ENCODE data around the gene CUTA. TPM values are rescaled to one million over a fixed set of nuclear protein-coding genes. Genes with fewer than 3 reads are reported as not detected.
"Not testable (repeated sequence)": the region's sequence is repeated elsewhere in the genome, so short reads cannot be mapped to it uniquely, and the experiment has no call there.

The CUTA gene
- total and polyA plus RNA-seq, 7 donors, result 102 to 193 (median 136) TPM

DNA sequence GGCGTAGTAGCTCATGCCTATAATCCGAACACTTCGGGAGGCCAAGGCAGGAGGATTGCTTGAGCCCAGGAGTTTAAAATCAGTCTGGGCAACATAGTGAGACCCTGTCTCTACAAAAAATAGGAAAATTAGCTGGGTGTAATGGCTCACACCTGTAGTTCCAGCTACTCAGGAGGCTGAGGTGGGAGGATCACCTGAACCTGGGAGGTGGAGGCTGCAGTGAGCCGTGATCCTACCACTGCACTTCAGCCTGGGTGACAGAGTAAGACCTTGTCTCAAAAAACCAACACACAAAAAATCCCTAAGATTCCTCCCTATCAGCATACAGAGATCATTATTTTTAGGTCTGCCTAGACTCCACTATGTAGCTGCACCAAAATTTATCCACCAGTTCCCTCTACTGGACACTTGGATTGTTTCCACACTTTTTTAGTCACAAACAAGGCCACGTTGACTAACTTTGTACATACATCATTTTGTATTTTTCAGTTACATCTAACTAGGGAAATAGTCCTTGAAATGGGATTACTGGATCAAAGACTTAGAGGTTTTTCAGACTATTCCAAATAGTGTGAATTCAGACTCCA, 10.7 kb downstream of the CUTA start:
- no peak for DNase-seq
- intact Hi-C loops (cut with DNase I), result no loop called here
- H3K27ac ChIP-seq, result no peak overlapping the region
- H3K4me1 ChIP-seq, result peaks cover 0 to 16% (median 14%) of the 10 kb centered on the region in 4 donors
- no peak for TF ChIP-seq EP300 (IDR thresholded peaks at IDR 0.05)
- TF ChIP-seq POLR2A (IDR thresholded peaks at IDR 0.05), result no peak
- TF ChIP-seq, protein P1, sequence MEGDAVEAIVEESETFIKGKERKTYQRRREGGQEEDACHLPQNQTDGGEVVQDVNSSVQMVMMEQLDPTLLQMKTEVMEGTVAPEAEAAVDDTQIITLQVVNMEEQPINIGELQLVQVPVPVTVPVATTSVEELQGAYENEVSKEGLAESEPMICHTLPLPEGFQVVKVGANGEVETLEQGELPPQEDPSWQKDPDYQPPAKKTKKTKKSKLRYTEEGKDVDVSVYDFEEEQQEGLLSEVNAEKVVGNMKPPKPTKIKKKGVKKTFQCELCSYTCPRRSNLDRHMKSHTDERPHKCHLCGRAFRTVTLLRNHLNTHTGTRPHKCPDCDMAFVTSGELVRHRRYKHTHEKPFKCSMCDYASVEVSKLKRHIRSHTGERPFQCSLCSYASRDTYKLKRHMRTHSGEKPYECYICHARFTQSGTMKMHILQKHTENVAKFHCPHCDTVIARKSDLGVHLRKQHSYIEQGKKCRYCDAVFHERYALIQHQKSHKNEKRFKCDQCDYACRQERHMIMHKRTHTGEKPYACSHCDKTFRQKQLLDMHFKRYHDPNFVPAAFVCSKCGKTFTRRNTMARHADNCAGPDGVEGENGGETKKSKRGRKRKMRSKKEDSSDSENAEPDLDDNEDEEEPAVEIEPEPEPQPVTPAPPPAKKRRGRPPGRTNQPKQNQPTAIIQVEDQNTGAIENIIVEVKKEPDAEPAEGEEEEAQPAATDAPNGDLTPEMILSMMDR (IDR thresholded peaks at IDR 0.05), result no peak
- TF ChIP-seq POLR2AphosphoS5 (IDR thresholded peaks at IDR 0.05), result no peak
- H3K36me3 ChIP-seq, result peaks cover 0 to 3% (median 1%) of the 10 kb centered on the region in 4 donors
- no peak overlapping the region for H3K4me3 ChIP-seq
- 84 to 87% methylated on average over 5 of the region's 5 CpGs for WGBS, 2 donors
- H3K27me3 ChIP-seq, result no peaks in the 10 kb centered on the region
- no peaks in the 10 kb centered on the region for H3K9me3 ChIP-seq

DNA sequence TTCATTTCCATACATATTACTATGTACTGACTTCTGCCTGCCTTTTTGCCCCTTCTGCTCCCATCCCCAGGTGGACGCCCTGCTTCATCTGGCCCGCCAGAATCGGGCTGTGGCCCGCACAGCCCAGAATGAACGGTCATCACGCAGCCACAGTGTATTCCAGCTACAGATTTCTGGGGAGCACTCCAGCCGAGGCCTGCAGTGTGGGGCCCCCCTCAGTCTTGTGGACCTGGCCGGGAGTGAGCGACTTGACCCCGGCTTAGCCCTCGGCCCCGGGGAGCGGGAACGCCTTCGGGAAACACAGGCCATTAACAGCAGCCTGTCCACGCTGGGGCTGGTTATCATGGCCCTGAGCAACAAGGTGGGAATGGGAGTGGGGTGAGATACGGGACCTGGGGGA, 11.8 kb downstream of the CUTA start:
- Histone ChIP-seq H3K4me1 (peaks cover 0 to 6% (median 4%) of the 10 kb centered on the region in 4 donors), H3K9me3 (no peaks in the 10 kb centered on the region), H3K4me3 (no peak overlapping the region), H3K27ac (no peak overlapping the region), H3K27me3 (no peaks in the 10 kb centered on the region), H3K36me3 (no peaks in the 10 kb centered on the region)
- intact Hi-C loops (cut with DNase I), result no loop called here
- no peak for DNase-seq
- 97 to 98% methylated on average over 17 of the region's 17 CpGs for WGBS, 2 donors
- TF ChIP-seq POLR2AphosphoS5 (IDR thresholded peaks at IDR 0.05) (no peak), POLR2A (IDR thresholded peaks at IDR 0.05) (no peak), EP300 (IDR thresholded peaks at IDR 0.05) (no peak)
- TF ChIP-seq, protein P1 (IDR thresholded peaks at IDR 0.05), result no peak

DNA sequence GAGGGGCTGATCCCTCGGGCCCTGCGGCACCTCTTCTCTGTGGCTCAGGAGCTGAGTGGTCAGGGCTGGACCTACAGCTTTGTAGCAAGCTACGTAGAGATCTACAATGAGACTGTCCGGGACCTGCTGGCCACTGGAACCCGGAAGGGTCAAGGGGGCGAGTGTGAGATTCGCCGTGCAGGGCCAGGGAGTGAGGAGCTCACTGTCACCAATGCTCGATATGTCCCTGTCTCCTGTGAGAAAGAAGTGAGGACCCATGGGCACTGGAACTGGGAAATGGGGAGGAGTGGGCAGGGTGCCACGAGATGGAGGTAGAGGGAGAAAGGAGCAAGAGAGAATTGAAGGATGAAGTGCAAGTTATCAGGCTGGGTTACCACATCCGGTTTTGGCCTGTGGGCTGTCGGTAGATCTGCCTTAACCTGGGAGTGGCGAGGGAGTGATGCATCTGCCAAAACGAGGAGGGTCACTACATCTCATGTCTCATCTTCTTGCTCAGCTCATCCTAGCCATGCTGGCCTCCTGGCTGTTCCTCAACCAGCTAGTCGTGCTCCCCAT, 12.4 kb downstream of the CUTA start:
- H3K36me3 ChIP-seq, result no peaks in the 10 kb centered on the region
- H3K4me3 ChIP-seq, result no peak overlapping the region
- H3K27ac ChIP-seq, result no peak overlapping the region
- no peak for TF ChIP-seq POLR2A (IDR thresholded peaks at IDR 0.05)
- no peak for TF ChIP-seq EP300 (IDR thresholded peaks at IDR 0.05)
- TF ChIP-seq, protein P1 (IDR thresholded peaks at IDR 0.05), result no peak
- no peak for TF ChIP-seq POLR2AphosphoS5 (IDR thresholded peaks at IDR 0.05)
- H3K9me3 ChIP-seq, result no peaks in the 10 kb centered on the region
- no peaks in the 10 kb centered on the region for H3K27me3 ChIP-seq
- no peak for DNase-seq
- intact Hi-C loops (cut with DNase I), result no loop called here
- peaks cover 0 to 6% (median 4%) of the 10 kb centered on the region in 4 donors for H3K4me1 ChIP-seq
- WGBS, 2 donors, result 96% methylated on average over 15 of the region's 15 CpGs

DNA sequence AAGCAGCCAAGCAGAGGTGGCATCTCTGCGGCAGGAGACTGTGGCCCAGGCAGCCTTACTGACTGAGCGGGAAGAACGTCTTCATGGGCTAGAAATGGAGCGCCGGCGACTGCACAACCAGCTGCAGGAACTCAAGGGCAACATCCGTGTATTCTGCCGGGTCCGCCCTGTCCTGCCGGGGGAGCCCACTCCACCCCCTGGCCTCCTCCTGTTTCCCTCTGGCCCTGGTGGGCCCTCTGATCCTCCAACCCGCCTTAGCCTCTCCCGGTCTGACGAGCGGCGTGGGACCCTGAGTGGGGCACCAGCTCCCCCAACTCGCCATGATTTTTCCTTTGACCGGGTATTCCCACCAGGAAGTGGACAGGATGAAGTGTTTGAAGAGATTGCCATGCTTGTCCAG, 13.0 kb downstream of the CUTA start:
- TF ChIP-seq POLR2A (IDR thresholded peaks at IDR 0.05), result no peak
- TF ChIP-seq, protein P1 (IDR thresholded peaks at IDR 0.05), result no peak
- TF ChIP-seq POLR2AphosphoS5 (IDR thresholded peaks at IDR 0.05), result no peak
- TF ChIP-seq EP300 (IDR thresholded peaks at IDR 0.05), result no peak
- intact Hi-C loops (cut with DNase I), result no loop called here
- no peak overlapping the region for H3K27ac ChIP-seq
- 94 to 96% methylated on average over 17 of the region's 17 CpGs for WGBS, 2 donors
- no peak overlapping the region for H3K4me3 ChIP-seq
- H3K4me1 ChIP-seq, result peaks cover 0 to 6% (median 4%) of the 10 kb centered on the region in 4 donors
- H3K36me3 ChIP-seq, result no peaks in the 10 kb centered on the region
- H3K27me3 ChIP-seq, result no peaks in the 10 kb centered on the region
- no peak for DNase-seq
- no peaks in the 10 kb centered on the region for H3K9me3 ChIP-seq

DNA sequence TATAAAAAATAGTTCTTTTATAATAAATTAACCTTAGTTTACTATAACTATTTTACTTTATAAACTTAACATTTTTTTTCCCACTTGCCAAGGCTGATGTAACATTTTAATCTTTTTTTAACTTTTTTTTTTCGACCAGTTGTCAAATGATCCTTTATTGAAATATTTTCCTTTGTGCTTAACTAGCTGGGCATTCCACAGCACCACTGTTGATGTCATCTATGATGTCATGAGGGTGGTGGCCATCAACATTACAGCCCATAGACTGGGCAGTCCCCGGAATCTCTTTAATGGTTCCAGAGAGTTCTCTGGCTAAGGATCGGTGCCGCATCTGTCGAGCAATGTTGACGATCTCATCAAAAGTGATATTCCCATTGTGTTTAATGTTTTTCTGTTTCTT, 18.0 kb downstream of the CUTA start:
- H3K9me3 ChIP-seq, DNase-seq, H3K27me3 ChIP-seq, H3K36me3 ChIP-seq, H3K27ac ChIP-seq, H3K4me1 ChIP-seq, H3K4me3 ChIP-seq: not testable (repeated sequence)
- intact Hi-C loops (cut with DNase I), result loop anchor here (10.0 kb wide), 1 partner anchor 175 kb away; no protein-coding TSS in a partner anchor
- 97 to 98% methylated on average over 6 of the region's 6 CpGs for WGBS, 2 donors

DNA sequence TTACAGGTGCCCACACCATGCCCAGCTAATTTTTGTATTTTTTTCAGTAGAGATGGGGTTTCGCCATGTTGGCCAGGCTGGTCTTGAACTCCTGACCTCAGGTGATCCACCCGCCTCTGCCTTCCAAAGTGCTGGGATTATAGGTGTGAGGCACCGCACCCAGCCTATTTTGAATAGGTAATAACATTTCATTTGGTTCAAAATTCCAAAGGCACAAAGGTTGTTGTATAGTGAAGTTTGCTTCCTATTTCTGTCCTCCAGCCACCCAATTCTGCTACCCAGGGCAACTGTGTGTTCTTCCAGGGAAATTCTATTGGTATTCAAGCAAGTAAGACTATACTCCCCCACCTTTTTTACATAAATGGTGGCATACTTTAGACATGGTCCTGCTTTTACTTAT, 19.3 kb downstream of the CUTA start:
- not testable (repeated sequence) for H3K9me3 ChIP-seq, H3K27ac ChIP-seq, H3K27me3 ChIP-seq, DNase-seq, H3K36me3 ChIP-seq, H3K4me3 ChIP-seq, H3K4me1 ChIP-seq
- whole genome bisulfite sequencing, 2 donors, result 79 to 95% methylated on average over 3 of the region's 3 CpGs
- intact Hi-C loops (cut with DNase I), result loop anchor here (10.0 kb wide), 1 partner anchor 176 kb away; no protein-coding TSS in a partner anchor
